ENCODE results near the gene TNFSF9. TPM values are rescaled to one million over a fixed set of nuclear protein-coding genes. Genes with fewer than 3 reads are reported as not detected.

Gene TNFSF9
- total RNA-seq, 2 experiments from 2014 or later: 20.9 to 22.3 TPM

GRCh38 chr19:6568010-6568526 lies 37.2 kb downstream of the TNFSF9 start:
- intact Hi-C loops (cut with micrococcal nuclease; ENCODE audit: unreplicated experiment): no loop called here
- no peak overlapping the region for H3K4me2 ChIP-seq (ENCODE audit: low read length)
- ChIA-PET POLR2A (interaction anchor here (1.1 kb wide), 1 partner anchor 20 kb away, joined by 5 read pairs; no protein-coding TSS in a partner anchor), CTCF (ENCODE audit: unreplicated experiment) (no interaction called here)
- peaks cover 45% of the 10 kb centered on the region for H3K9me3 ChIP-seq (ENCODE audit: low read length)
- no peaks in the 10 kb centered on the region; the same call in 1 of the 2 replicates for H3K36me3 ChIP-seq (ENCODE audit: insufficient read depth, low read length)
- H3K4me3 ChIP-seq (ENCODE audit: low read depth, low read length, poor library complexity, severe bottlenecking): no peak overlapping the region
- no peak overlapping the region for H3K27ac ChIP-seq (ENCODE audit: low read depth, low read length, poor library complexity, severe bottlenecking)
- BruUV-seq (replicated peaks): no TSS peak
- H3K4me1 ChIP-seq (ENCODE audit: insufficient read depth, low read length, poor library complexity, severe bottlenecking): no peaks in the 10 kb centered on the region
- no peaks in the 10 kb centered on the region for H4K20me1 ChIP-seq (ENCODE audit: insufficient read depth, low read length)
- DNase-seq (ENCODE audit: low spot score): no peak
- H3K79me2 ChIP-seq (ENCODE audit: insufficient read depth, low read depth, low read length): no peaks in the 10 kb centered on the region
- TF ChIP-seq EZH2phosphoT487 (IDR thresholded peaks at IDR 0.05; ENCODE audit: borderline replicate concordance, low read depth, low read length) (no peak), CTCF (conservative IDR thresholded peaks at IDR 0.05; ENCODE audit: low read length) (no peak)
- no peaks in the 10 kb centered on the region for H3K9me2 ChIP-seq (ENCODE audit: insufficient read depth, low read length)
- H2AFZ ChIP-seq (ENCODE audit: low read length): no peak overlapping the region

- no peaks in the 10 kb centered on the region for H4K20me1 ChIP-seq (ENCODE audit: insufficient read depth, low read length)
- no peak overlapping the region for H3K4me2 ChIP-seq (ENCODE audit: low read length)
- no peaks in the 10 kb centered on the region; the same call in 1 of the 2 replicates for H3K36me3 ChIP-seq (ENCODE audit: insufficient read depth, low read length)
- no peak overlapping the region for H2AFZ ChIP-seq (ENCODE audit: low read length)
- intact Hi-C loops (cut with micrococcal nuclease; ENCODE audit: unreplicated experiment): no loop called here
- DNase-seq (ENCODE audit: low spot score): no peak
- H3K9me3 ChIP-seq (ENCODE audit: low read length): peaks cover 45% of the 10 kb centered on the region
- no peaks in the 10 kb centered on the region for H3K9me2 ChIP-seq (ENCODE audit: insufficient read depth, low read length)
- no peak overlapping the region for H3K27ac ChIP-seq (ENCODE audit: low read depth, low read length, poor library complexity, severe bottlenecking)
- H3K4me1 ChIP-seq (ENCODE audit: insufficient read depth, low read length, poor library complexity, severe bottlenecking): peaks cover 4% of the 10 kb centered on the region
- H3K4me3 ChIP-seq (ENCODE audit: low read depth, low read length, poor library complexity, severe bottlenecking): no peak overlapping the region
- ChIA-PET CTCF (ENCODE audit: unreplicated experiment) (no interaction called here), POLR2A (interaction anchor here (0.7 to 1.1 kb wide), 2 partner anchors 21 to 49 kb away, joined by 3 to 5 read pairs; no protein-coding TSS in a partner anchor)
- no peaks in the 10 kb centered on the region for H3K79me2 ChIP-seq (ENCODE audit: insufficient read depth, low read depth, low read length)
- TF ChIP-seq EZH2phosphoT487 (IDR thresholded peaks at IDR 0.05; ENCODE audit: borderline replicate concordance, low read depth, low read length) (no peak), CTCF (conservative IDR thresholded peaks at IDR 0.05; ENCODE audit: low read length) (no peak)
- BruUV-seq (replicated peaks): no TSS peak
These were observed 38.0 kb downstream of the TNFSF9 start for GRCh38 chr19:6568816-6569215.

- DNase-seq (ENCODE audit: low spot score): no peak
- intact Hi-C loops (cut with micrococcal nuclease; ENCODE audit: unreplicated experiment): no loop called here
These were observed 39.9 kb downstream of the TNFSF9 start for GRCh38 chr19:6570764-6571163.

More at GRCh38 chr19:6570764-6571163, 39.9 kb downstream of the TNFSF9 start:
- ChIA-PET POLR2A (interaction anchor here (0.6 kb wide), 1 partner anchor 824 kb away, joined by 3 read pairs; no protein-coding TSS in a partner anchor), CTCF (ENCODE audit: unreplicated experiment) (no interaction called here)
- Histone ChIP-seq H2AFZ (ENCODE audit: low read length) (no peak overlapping the region), H3K4me3 (ENCODE audit: low read depth, low read length, poor library complexity, severe bottlenecking) (no peak overlapping the region), H3K4me2 (ENCODE audit: low read length) (no peak overlapping the region), H3K36me3 (ENCODE audit: insufficient read depth, low read length) (no peaks in the 10 kb centered on the region; the same call in 1 of the 2 replicates), H4K20me1 (ENCODE audit: insufficient read depth, low read length) (no peaks in the 10 kb centered on the region), H3K9me3 (ENCODE audit: low read length) (peaks cover 35% of the 10 kb centered on the region), H3K4me1 (ENCODE audit: insufficient read depth, low read length, poor library complexity, severe bottlenecking) (peaks cover 22% of the 10 kb centered on the region), H3K27ac (ENCODE audit: low read depth, low read length, poor library complexity, severe bottlenecking) (no peak overlapping the region), H3K79me2 (ENCODE audit: insufficient read depth, low read depth, low read length) (no peaks in the 10 kb centered on the region), H3K9me2 (ENCODE audit: insufficient read depth, low read length) (no peaks in the 10 kb centered on the region)
- no TSS peak for BruUV-seq (replicated peaks)
- TF ChIP-seq EZH2phosphoT487 (IDR thresholded peaks at IDR 0.05; ENCODE audit: borderline replicate concordance, low read depth, low read length) (no peak), CTCF (conservative IDR thresholded peaks at IDR 0.05; ENCODE audit: low read length) (no peak)
